K562 treated with DMSO at 1 percent for 4 hours (cell line): ENCODE measurements around the gene PDE4B. TPM values are rescaled to one million over a fixed set of nuclear protein-coding genes. Genes with fewer than 3 reads are reported as not detected.

Source experiments
- total RNA-seq: library from RNA; unstranded; fragments of 300-600 nt; gene quantifications from 2 replicates; pipeline ENCODE4 v1.2.3, GENCODE V29; 2022; ENCODE audit not compliant: insufficient read depth

Gene PDE4B
- total RNA-seq, result not detected in 2 replicates

DNA sequence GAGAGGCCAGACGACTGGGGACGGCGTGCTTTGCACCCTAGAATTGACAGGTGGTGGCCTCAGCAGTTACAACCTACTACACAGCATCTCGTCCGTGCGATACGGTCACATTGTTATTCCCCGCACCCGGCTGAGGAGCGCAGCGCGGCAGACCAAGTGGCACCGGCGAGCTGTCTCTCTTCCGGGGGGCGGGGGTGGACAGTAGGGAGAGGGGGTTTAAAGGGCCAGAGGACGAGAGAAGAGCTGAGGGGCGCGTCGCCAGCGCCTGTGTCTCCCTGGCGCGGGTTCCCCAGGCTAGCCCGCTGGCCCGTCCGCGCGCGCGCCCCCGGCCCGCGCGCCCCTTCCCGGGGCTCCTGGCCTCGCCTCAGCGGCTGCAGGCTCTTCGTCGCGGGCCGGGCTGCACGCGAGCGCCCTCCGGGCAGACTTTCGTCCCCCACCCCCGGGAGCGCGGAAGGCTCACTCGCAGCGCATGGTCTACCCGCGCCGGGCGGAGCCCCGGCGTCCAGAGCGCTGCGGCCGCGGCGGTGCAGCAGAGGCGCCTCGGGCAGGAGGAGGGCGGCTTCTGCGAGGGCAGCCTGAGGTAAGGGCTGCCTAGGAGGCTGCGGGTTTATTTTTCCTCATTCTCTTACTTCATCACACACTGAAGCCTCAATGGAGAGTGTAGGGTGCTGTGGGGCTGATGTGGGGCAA, at the start of gene PDE4B:
Gene PDE4B (plus strand): TSS at position 227 of the 690 bp plus-strand sequence.

